HCT116 (cell line): ENCODE data around the gene NDOR1. TPM values are rescaled to one million over a fixed set of nuclear protein-coding genes. Genes with fewer than 3 reads are reported as not detected.

Source experiments
- ATAC-seq: fragments of 200-7000 bp; cut with Tn5 transposase; 2 replicates; pipeline ENCODE4 v1.9.1; 2020; ENCODE audit warnings: mild to moderate bottlenecking, moderate library complexity
- BruUV-seq: library from RNA; stranded (reverse); fragments of 400-500 nt; replicated peaks from 2 replicates; lab custom pipeline; 2021; lab: Mats Ljungman, UMichigan
- CTCF ChIA-PET: fragments of 300-600 bp; sonication (Branson Sonifier 250); formaldehyde crosslinking; loops from one replicate; lab custom pipeline; 2021; ENCODE audit warnings: antibody characterized with exemption; lab: Charles Lee
- POLR2A ChIA-PET: fragments of 300-600, 350-600 bp; sonication (Branson Sonifier 250); formaldehyde crosslinking; loops from one replicate; lab custom pipeline; 2021; ENCODE audit warnings: antibody characterized with exemption; lab: Charles Lee
- RAD21 ChIA-PET, 2 experiments: fragments of 300-600 bp; sonication (Branson Sonifier 250); formaldehyde crosslinking; loops; one replicate each; lab custom pipeline; 2023; ENCODE audit warnings: low total read pairs in 2 of 2; ENCODE audit not compliant: uncharacterized antibody in 2 of 2, unreplicated experiment in 2 of 2, low non-redundant PET in 1 of 2; lab: Charles Lee
- DNase-seq: peaks from one replicate; pipeline ENCODE4 v3.0.0-alpha.2; 2010; ENCODE audit warnings: low read depth, low spot score
- H2AFZ ChIP-seq: fragments of 200-600 bp; shearing (Covaris generic), sonication (generic); 2 replicates; pipeline ENCODE4 v1.6.1; 2017; ENCODE audit warnings: low read depth, mixed run types, mixed read lengths, antibody characterized with exemption, low read length; ENCODE audit not compliant: poor library complexity, severe bottlenecking
- H3K27ac ChIP-seq: 2 replicates; pipeline ENCODE4 v1.5.1; 2012; ENCODE audit warnings: low read depth, low read length
- H3K27me3 ChIP-seq: fragments of 200-600 bp; sonication (generic); 2 replicates; pipeline ENCODE4 v1.6.1; 2016; ENCODE audit warnings: mixed run types, low read length, mixed read lengths; ENCODE audit not compliant: insufficient read depth
- H3K36me3 ChIP-seq, 2 experiments: fragments of 200-500 bp in 1 of 2; fragments of 200-600 bp in 1 of 2; sonication (Bioruptor generic) in 1 of 2; sonication (generic) in 1 of 2; 2 replicates each; pipeline versions ENCODE4 v1.5.1 to v1.6.1; 2014 to 2016; ENCODE audit warnings: low read length in 2 of 2, inconsistent platforms in 1 of 2, mixed read lengths in 1 of 2, mixed run types in 1 of 2; ENCODE audit not compliant: insufficient read depth in 2 of 2, control insufficient read depth in 1 of 2
- H3K4me1 ChIP-seq, 2 experiments: fragments of 200-600 bp in 1 of 2; sonication (generic) in 1 of 2; 2 replicates each; pipeline versions ENCODE4 v1.5.1 to v1.6.1; 2012 to 2017; ENCODE audit warnings: low read length in 2 of 2, inconsistent platforms in 1 of 2, mild to moderate bottlenecking in 1 of 2, mixed read lengths in 1 of 2, mixed run types in 1 of 2, moderate library complexity in 1 of 2; ENCODE audit not compliant: insufficient read depth in 2 of 2, control insufficient read depth in 1 of 2
- H3K4me2 ChIP-seq: fragments of 200-600 bp; sonication (generic); 2 replicates; pipeline ENCODE4 v1.6.1; 2017; ENCODE audit warnings: mixed run types, low read length, mixed read lengths
- H3K4me3 ChIP-seq, 2 experiments: fragments of 200-600 bp in 1 of 2; sonication (generic) in 1 of 2; replicated peaks in 1 of 2; 2 replicates each; pipeline ENCODE4 v1.5.1; 2011 to 2016; ENCODE audit warnings: low read length in 2 of 2, control low read depth in 1 of 2, low read depth in 1 of 2, mild to moderate bottlenecking in 1 of 2, mixed read lengths in 1 of 2, mixed run types in 1 of 2
- H3K79me2 ChIP-seq: fragments of 200-600 bp; sonication (generic); 2 replicates; pipeline ENCODE4 v1.6.1; 2017; ENCODE audit warnings: mild to moderate bottlenecking, mixed run types, low read length, moderate library complexity, mixed read lengths; ENCODE audit not compliant: insufficient read depth
- H3K9ac ChIP-seq: fragments of 200-600 bp; sonication (generic); 2 replicates; pipeline ENCODE4 v1.6.1; 2016; ENCODE audit warnings: low read length, mixed read lengths
- H3K9me2 ChIP-seq: fragments of 200-600 bp; sonication (generic), shearing (Covaris generic); 2 replicates; pipeline ENCODE4 v1.6.1; 2017; ENCODE audit warnings: mixed run types, mild to moderate bottlenecking, moderate library complexity; ENCODE audit not compliant: insufficient read depth
- H3K9me3 ChIP-seq, 2 experiments: fragments of 200-500 bp in 1 of 2; fragments of 200-600 bp in 1 of 2; sonication (Bioruptor generic) in 1 of 2; sonication (generic) in 1 of 2; 2 replicates each; pipeline ENCODE4 v1.6.1; 2014 to 2017; ENCODE audit warnings: low read length in 2 of 2, mixed read lengths in 2 of 2, inconsistent platforms in 1 of 2, low read depth in 1 of 2, mild to moderate bottlenecking in 1 of 2, mixed run types in 1 of 2, moderate library complexity in 1 of 2; ENCODE audit not compliant: control insufficient read depth in 1 of 2, insufficient read depth in 1 of 2
- H4K20me1 ChIP-seq: fragments of 200-600 bp; sonication (generic), shearing (Covaris generic); 2 replicates; pipeline ENCODE4 v1.6.1; 2017; ENCODE audit warnings: mixed run types, mild to moderate bottlenecking, moderate library complexity; ENCODE audit not compliant: insufficient read depth
- CBX3 ChIP-seq: IDR thresholded peaks from 2 replicates; pipeline ENCODE4 v1.6.1; 2012; ENCODE audit warnings: low read depth
- CEBPB ChIP-seq: IDR thresholded peaks from 2 replicates; pipeline ENCODE4 v1.6.1; 2012; ENCODE audit warnings: low read depth
- EGR1 ChIP-seq: IDR thresholded peaks from 2 replicates; pipeline ENCODE4 v1.6.1; 2012; ENCODE audit warnings: low read depth
- EZH2 ChIP-seq: fragments of 200-600 bp; sonication (generic); IDR thresholded peaks from 2 replicates; pipeline ENCODE4 v1.6.1; 2017; ENCODE audit warnings: antibody characterized with exemption, mixed run types
- EZH2phosphoT487 ChIP-seq: fragments of 200-600 bp; IDR thresholded peaks from 2 replicates; pipeline ENCODE4 v1.6.1; 2018; ENCODE audit warnings: antibody characterized with exemption, borderline replicate concordance
- FOSL1 ChIP-seq: IDR thresholded peaks from 2 replicates; pipeline ENCODE4 v1.6.1; 2012; ENCODE audit warnings: low read depth
- JUND ChIP-seq: IDR thresholded peaks from 2 replicates; pipeline ENCODE4 v1.6.1; 2012
- POLR2AphosphoS5 ChIP-seq: IDR thresholded peaks from 2 replicates; pipeline ENCODE4 v1.6.1; 2011; ENCODE audit warnings: mild to moderate bottlenecking, low read depth, low read length, moderate library complexity
- SRF ChIP-seq: IDR thresholded peaks from 2 replicates; pipeline ENCODE4 v1.6.1; 2012; ENCODE audit warnings: low read depth
- YY1 ChIP-seq: IDR thresholded peaks from 2 replicates; pipeline ENCODE4 v1.6.1; 2011; ENCODE audit warnings: low read length, low read depth, moderate library complexity, mild to moderate bottlenecking; ENCODE audit not compliant: insufficient replicate concordance; ENCODE audit errors: extremely low read depth
- ZFX ChIP-seq: fragments of 450-650 bp; IDR thresholded peaks from 2 replicates; pipeline ENCODE4 v1.6.1; 2017
- ZNF274 ChIP-seq: fragments of 200-500 bp; sonication (Bioruptor generic); IDR thresholded peaks from 2 replicates; pipeline ENCODE4 v1.6.1; 2014; ENCODE audit warnings: mild to moderate bottlenecking, low read depth, low read length, inconsistent platforms
- intact Hi-C: fragments of 100-400 bp; cut with micrococcal nuclease; formaldehyde crosslinking; loops from 2 replicates; pipeline ENCODE4 v1.10.0; 2022
- total RNA-seq: library from RNA; stranded (reverse); gene quantifications from one replicate; pipeline ENCODE4 v1.2.1, GENCODE V29; 2021; ENCODE audit not compliant: unreplicated experiment
- TF ChIP-seq, protein P1 (sequence below): IDR thresholded peaks from 2 replicates; pipeline ENCODE4 v1.6.1; 2012; ENCODE audit warnings: low read depth
- TF ChIP-seq, protein P2 (sequence below): IDR thresholded peaks from 2 replicates; pipeline ENCODE4 v1.6.1; 2012

Gene NDOR1
- total RNA-seq, 1 experiment from 2014 or later: 28.4 TPM

DNA sequence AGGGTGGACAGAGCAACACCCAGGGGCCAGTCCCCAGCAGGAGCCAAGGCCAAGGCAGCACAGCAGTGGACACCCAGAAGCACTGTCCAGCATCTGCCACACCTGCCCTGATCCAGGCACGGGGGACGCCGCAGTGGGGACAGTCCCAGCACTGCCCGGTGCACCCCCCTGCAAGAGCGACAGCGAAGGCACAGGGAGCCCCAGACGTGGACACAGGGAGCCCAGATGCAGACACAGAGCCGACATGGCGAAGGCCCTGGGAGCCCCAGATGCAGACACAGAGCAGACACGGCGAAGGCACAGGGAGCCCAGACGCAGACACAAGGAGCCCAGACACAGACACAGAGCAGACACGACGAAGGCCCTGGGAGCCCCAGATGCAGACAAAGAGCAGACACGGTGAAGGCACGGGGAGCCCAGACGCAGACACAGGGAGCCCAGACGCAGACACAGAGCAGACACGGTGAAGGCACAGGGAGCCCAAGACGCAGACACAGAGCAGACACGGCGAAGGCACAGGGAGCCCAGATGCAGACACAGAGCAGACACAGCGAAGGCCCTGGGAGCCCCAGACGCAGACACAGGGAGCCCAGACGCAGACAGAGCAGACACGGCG is 21.4 kb upstream of the NDOR1 start (continued):
- no peak for TF ChIP-seq YY1

- Histone ChIP-seq H3K4me1 (peaks cover 12 to 22% of the 10 kb centered on the region in 2 experiments; a peak in 3 of 4 replicates), H3K27me3 (no peaks in the 10 kb centered on the region), H3K9me2 (no peaks in the 10 kb centered on the region), H3K4me3 (no peak overlapping the region), H3K27ac (no peak overlapping the region), H3K9me3 (no peaks in the 10 kb centered on the region), H4K20me1 (no peaks in the 10 kb centered on the region), H3K36me3 (peaks cover 0 to 20% of the 10 kb centered on the region in 2 experiments; a peak in 1 of 4 replicates), H2AFZ (no peak overlapping the region), H3K79me2 (peaks cover 43% of the 10 kb centered on the region), H3K9ac (no peak overlapping the region), H3K4me2 (no peak overlapping the region)
- BruUV-seq: no TSS peak
- ChIA-PET POLR2A (no interaction called here), RAD21 (no interaction called here), CTCF (no interaction called here)
- TF ChIP-seq, protein P1, sequence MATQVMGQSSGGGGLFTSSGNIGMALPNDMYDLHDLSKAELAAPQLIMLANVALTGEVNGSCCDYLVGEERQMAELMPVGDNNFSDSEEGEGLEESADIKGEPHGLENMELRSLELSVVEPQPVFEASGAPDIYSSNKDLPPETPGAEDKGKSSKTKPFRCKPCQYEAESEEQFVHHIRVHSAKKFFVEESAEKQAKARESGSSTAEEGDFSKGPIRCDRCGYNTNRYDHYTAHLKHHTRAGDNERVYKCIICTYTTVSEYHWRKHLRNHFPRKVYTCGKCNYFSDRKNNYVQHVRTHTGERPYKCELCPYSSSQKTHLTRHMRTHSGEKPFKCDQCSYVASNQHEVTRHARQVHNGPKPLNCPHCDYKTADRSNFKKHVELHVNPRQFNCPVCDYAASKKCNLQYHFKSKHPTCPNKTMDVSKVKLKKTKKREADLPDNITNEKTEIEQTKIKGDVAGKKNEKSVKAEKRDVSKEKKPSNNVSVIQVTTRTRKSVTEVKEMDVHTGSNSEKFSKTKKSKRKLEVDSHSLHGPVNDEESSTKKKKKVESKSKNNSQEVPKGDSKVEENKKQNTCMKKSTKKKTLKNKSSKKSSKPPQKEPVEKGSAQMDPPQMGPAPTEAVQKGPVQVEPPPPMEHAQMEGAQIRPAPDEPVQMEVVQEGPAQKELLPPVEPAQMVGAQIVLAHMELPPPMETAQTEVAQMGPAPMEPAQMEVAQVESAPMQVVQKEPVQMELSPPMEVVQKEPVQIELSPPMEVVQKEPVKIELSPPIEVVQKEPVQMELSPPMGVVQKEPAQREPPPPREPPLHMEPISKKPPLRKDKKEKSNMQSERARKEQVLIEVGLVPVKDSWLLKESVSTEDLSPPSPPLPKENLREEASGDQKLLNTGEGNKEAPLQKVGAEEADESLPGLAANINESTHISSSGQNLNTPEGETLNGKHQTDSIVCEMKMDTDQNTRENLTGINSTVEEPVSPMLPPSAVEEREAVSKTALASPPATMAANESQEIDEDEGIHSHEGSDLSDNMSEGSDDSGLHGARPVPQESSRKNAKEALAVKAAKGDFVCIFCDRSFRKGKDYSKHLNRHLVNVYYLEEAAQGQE: no peak
- TF ChIP-seq JUND (no peak), SRF (no peak), EZH2phosphoT487 (no peak), ZNF274 (no peak), ZFX (no peak), EZH2 (no peak), FOSL1 (no peak), CEBPB (no peak), CBX3 (no peak), EGR1 (no peak), POLR2AphosphoS5 (no peak)
- TF ChIP-seq, protein P2, sequence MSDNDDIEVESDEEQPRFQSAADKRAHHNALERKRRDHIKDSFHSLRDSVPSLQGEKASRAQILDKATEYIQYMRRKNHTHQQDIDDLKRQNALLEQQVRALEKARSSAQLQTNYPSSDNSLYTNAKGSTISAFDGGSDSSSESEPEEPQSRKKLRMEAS: no peak
- ATAC-seq: no peak
- DNase-seq: no peak
- intact Hi-C loops: loop anchor here (5.0 kb wide), 1 partner anchor 42 kb away; the partner anchor contains the start of genes CYSRT1 and RNF224
Observed at GRCh38 chr9:137184881-137185660, 20.4 kb upstream of the NDOR1 start.
